Karpas-422 (cell line): ENCODE data around the gene SH3BGR. TPM values are rescaled to one million over a fixed set of nuclear protein-coding genes. Genes with fewer than 3 reads are reported as not detected.

Experiments
- DNase-seq: peaks from one replicate; pipeline ENCODE4 v3.0.0-alpha.2; 2015
- H2AFZ ChIP-seq: fragments of 200-600 bp; sonication (generic); 2 replicates; pipeline ENCODE4 v1.6.1; 2014; ENCODE audit warnings: antibody characterized with exemption, low read length, mixed read lengths
- H3K27ac ChIP-seq: fragments of 200-600 bp; sonication (generic); 2 replicates; pipeline ENCODE4 v1.5.1; 2014; ENCODE audit warnings: mild to moderate bottlenecking, low read length, moderate library complexity
- H3K27me3 ChIP-seq: fragments of 200-600 bp; sonication (generic); 2 replicates; pipeline ENCODE4 v1.6.1; 2014; ENCODE audit warnings: low read length, mixed read lengths
- H3K36me3 ChIP-seq: fragments of 200-600 bp; sonication (generic); 2 replicates; pipeline ENCODE4 v1.6.1; 2014; ENCODE audit warnings: low read length, mixed read lengths; ENCODE audit not compliant: insufficient read depth
- H3K4me1 ChIP-seq: fragments of 200-600 bp; sonication (generic); 2 replicates; pipeline ENCODE4 v1.6.1; 2014; ENCODE audit warnings: mild to moderate bottlenecking, low read length, mixed read lengths
- H3K4me2 ChIP-seq: fragments of 200-600 bp; sonication (generic); 2 replicates; pipeline ENCODE4 v1.6.1; 2014; ENCODE audit warnings: low read length, low read depth, mild to moderate bottlenecking; ENCODE audit not compliant: poor library complexity, severe bottlenecking
- H3K4me3 ChIP-seq: fragments of 200-600 bp; sonication (generic); 2 replicates; pipeline ENCODE4 v1.5.1; 2014; ENCODE audit warnings: mild to moderate bottlenecking, antibody characterized with exemption, low read length, mixed read lengths
- H3K79me2 ChIP-seq: fragments of 200-600 bp; sonication (generic); 2 replicates; pipeline ENCODE4 v1.6.1; 2014; ENCODE audit warnings: mild to moderate bottlenecking, low read length, mixed read lengths
- H3K9ac ChIP-seq: fragments of 200-600 bp; sonication (generic); 2 replicates; pipeline ENCODE4 v1.6.0; 2014; ENCODE audit warnings: low read length
- H3K9me2 ChIP-seq: fragments of 200-600 bp; sonication (generic), shearing (Covaris generic); replicated peaks from 2 replicates; pipeline ENCODE4 v1.6.0; 2014; ENCODE audit warnings: mild to moderate bottlenecking, low read length, moderate library complexity; ENCODE audit not compliant: insufficient read depth
- H3K9me3 ChIP-seq: fragments of 300-700, 200-600 bp; sonication (generic); 2 replicates; pipeline ENCODE4 v1.6.1; 2014; ENCODE audit warnings: low read length, mixed read lengths
- H4K20me1 ChIP-seq: fragments of 200-600 bp; sonication (generic); 2 replicates; pipeline ENCODE4 v1.6.1; 2014; ENCODE audit warnings: mild to moderate bottlenecking, antibody characterized with exemption, low read length, low read depth; ENCODE audit not compliant: insufficient read depth
- total RNA-seq: library from RNA; depleted of rRNA; stranded (reverse); fragments of >200 nt; shearing (Covaris generic); gene quantifications from 2 replicates; pipeline ENCODE4 v1.2.3, GENCODE V29; 2014; ENCODE audit warnings: low replicate concordance

Gene SH3BGR
- total RNA-seq, 1 experiment from 2014 or later, result not detected

GRCh38 chr21:39511102-39511501, 59.3 kb downstream of the SH3BGR start:
- Histone ChIP-seq H3K27me3 (peaks cover 6% of the 10 kb centered on the region; the same call in 1 of the 2 replicates), H3K4me2 (no peak overlapping the region), H3K4me1 (no peaks in the 10 kb centered on the region), H3K9me2 (no peaks in the 10 kb centered on the region), H3K9me3 (no peaks in the 10 kb centered on the region), H3K4me3 (no peak overlapping the region), H3K79me2 (no peaks in the 10 kb centered on the region), H3K9ac (no peak overlapping the region), H2AFZ (no peak overlapping the region), H4K20me1 (0 out of 2 replicates have a peak, but pooled peaks cover 9% of the 10 kb centered on the region), H3K27ac (no peak overlapping the region), H3K36me3 (no peaks in the 10 kb centered on the region)
- no peak for DNase-seq

- DNase-seq, result no peak
- Histone ChIP-seq H3K4me2 (no peak overlapping the region), H3K9me3 (no peaks in the 10 kb centered on the region), H2AFZ (no peak overlapping the region), H3K9ac (no peak overlapping the region), H3K9me2 (no peaks in the 10 kb centered on the region), H3K36me3 (no peaks in the 10 kb centered on the region), H3K79me2 (no peaks in the 10 kb centered on the region), H4K20me1 (0 out of 2 replicates have a peak, but pooled peaks cover 10% of the 10 kb centered on the region), H3K27me3 (peaks cover 6% of the 10 kb centered on the region; the same call in 1 of the 2 replicates), H3K4me1 (no peaks in the 10 kb centered on the region), H3K27ac (no peak overlapping the region), H3K4me3 (no peak overlapping the region)
Measured at GRCh38 chr21:39513735-39514134, 62.0 kb downstream of the SH3BGR start.

- Histone ChIP-seq H3K36me3 (no peaks in the 10 kb centered on the region), H3K4me2 (no peak overlapping the region), H3K9me3 (no peaks in the 10 kb centered on the region), H3K9ac (no peak overlapping the region), H3K4me1 (no peaks in the 10 kb centered on the region), H4K20me1 (0 out of 2 replicates have a peak, but pooled peaks cover 15% of the 10 kb centered on the region), H3K27ac (no peak overlapping the region), H3K79me2 (no peaks in the 10 kb centered on the region), H3K9me2 (no peaks in the 10 kb centered on the region), H3K4me3 (no peak overlapping the region), H3K27me3 (peaks cover 6% of the 10 kb centered on the region; the same call in 1 of the 2 replicates), H2AFZ (no peak overlapping the region)
- DNase-seq, result no peak
Measured at GRCh38 chr21:39515684-39516472, 64.1 kb downstream of the SH3BGR start.

GRCh38 chr21:39518055-39518846, 66.5 kb downstream of the SH3BGR start:
- Histone ChIP-seq H3K79me2 (no peaks in the 10 kb centered on the region), H2AFZ (no peak overlapping the region), H3K36me3 (no peaks in the 10 kb centered on the region), H3K4me3 (no peak overlapping the region), H3K9ac (no peak overlapping the region), H3K9me2 (no peaks in the 10 kb centered on the region), H3K9me3 (no peaks in the 10 kb centered on the region), H3K4me2 (no peak overlapping the region), H4K20me1 (0 out of 2 replicates have a peak, but pooled peaks cover 11% of the 10 kb centered on the region), H3K27me3 (0 out of 2 replicates have a peak, but pooled peaks cover 4% of the 10 kb centered on the region), H3K4me1 (no peaks in the 10 kb centered on the region), H3K27ac (no peak overlapping the region)
- DNase-seq, result peak; percentile 93

GRCh38 chr21:39518847-39519210, 67.1 kb downstream of the SH3BGR start:
- H3K9me2 ChIP-seq, result no peaks in the 10 kb centered on the region

GRCh38 chr21:39519835-39520234, 68.1 kb downstream of the SH3BGR start:
- H3K27me3 ChIP-seq, result no peaks in the 10 kb centered on the region
- no peak overlapping the region for H3K27ac ChIP-seq
- H4K20me1 ChIP-seq, result 0 out of 2 replicates have a peak, but pooled peaks cover 7% of the 10 kb centered on the region
- H3K9me2 ChIP-seq, result no peaks in the 10 kb centered on the region
- H3K79me2 ChIP-seq, result no peaks in the 10 kb centered on the region
- H3K4me3 ChIP-seq, result no peak overlapping the region
- DNase-seq, result no peak
- no peaks in the 10 kb centered on the region for H3K4me1 ChIP-seq
- no peak overlapping the region for H3K4me2 ChIP-seq
- no peaks in the 10 kb centered on the region for H3K9me3 ChIP-seq
- H3K9ac ChIP-seq, result no peak overlapping the region
- H2AFZ ChIP-seq, result no peak overlapping the region
- no peaks in the 10 kb centered on the region for H3K36me3 ChIP-seq

More at GRCh38 chr21:39518847-39519210, 67.1 kb downstream of the SH3BGR start:
- Histone ChIP-seq H3K4me3 (no peak overlapping the region), H4K20me1 (0 out of 2 replicates have a peak, but pooled peaks cover 9% of the 10 kb centered on the region), H3K36me3 (no peaks in the 10 kb centered on the region), H3K27ac (no peak overlapping the region), H3K4me1 (no peaks in the 10 kb centered on the region), H3K27me3 (0 out of 2 replicates have a peak, but pooled peaks cover 2% of the 10 kb centered on the region), H3K79me2 (no peaks in the 10 kb centered on the region), H2AFZ (no peak overlapping the region), H3K4me2 (no peak overlapping the region), H3K9ac (no peak overlapping the region), H3K9me3 (no peaks in the 10 kb centered on the region)
- no peak for DNase-seq

GRCh38 chr21:39523399-39523798, 71.6 kb downstream of the SH3BGR start:
- no peak overlapping the region for H3K4me2 ChIP-seq
- H3K9me2 ChIP-seq, result no peaks in the 10 kb centered on the region
- no peaks in the 10 kb centered on the region for H3K4me1 ChIP-seq
- H3K36me3 ChIP-seq, result no peaks in the 10 kb centered on the region
- no peaks in the 10 kb centered on the region for H3K9me3 ChIP-seq
- H2AFZ ChIP-seq, result no peak overlapping the region
- DNase-seq, result no peak
- H3K27me3 ChIP-seq, result no peaks in the 10 kb centered on the region
- H3K9ac ChIP-seq, result no peak overlapping the region
- H3K79me2 ChIP-seq, result no peaks in the 10 kb centered on the region
- no peak overlapping the region for H3K4me3 ChIP-seq
- 0 out of 2 replicates have a peak, but pooled peaks cover 7% of the 10 kb centered on the region for H4K20me1 ChIP-seq
- no peak overlapping the region for H3K27ac ChIP-seq

- no peaks in the 10 kb centered on the region for H3K27me3 ChIP-seq
- no peaks in the 10 kb centered on the region for H3K79me2 ChIP-seq
- no peaks in the 10 kb centered on the region for H3K9me3 ChIP-seq
- H2AFZ ChIP-seq, result no peak overlapping the region
- H3K36me3 ChIP-seq, result no peaks in the 10 kb centered on the region
- no peak overlapping the region for H3K9ac ChIP-seq
- H3K27ac ChIP-seq, result no peak overlapping the region
- no peak for DNase-seq
- no peak overlapping the region for H3K4me2 ChIP-seq
- H3K4me3 ChIP-seq, result no peak overlapping the region
- no peaks in the 10 kb centered on the region for H3K4me1 ChIP-seq
- no peaks in the 10 kb centered on the region for H3K9me2 ChIP-seq
- 0 out of 2 replicates have a peak, but pooled peaks cover 3% of the 10 kb centered on the region for H4K20me1 ChIP-seq
Measured at GRCh38 chr21:39523915-39524314, 72.1 kb downstream of the SH3BGR start.
